ENCODE data around the gene ZNF436. TPM values are rescaled to one million over a fixed set of nuclear protein-coding genes. Genes with fewer than 3 reads are reported as not detected.
A peak's percentile ranks its signal among the peaks of the same experiment; 100 is the strongest.

ZNF436 gene
- total RNA-seq, 1 donor from 2014 or later, result 21.4 TPM

GRCh38 chr1:23366598-23366997, 3.0 kb downstream of the ZNF436 start:
- peak; percentile 55 for DNase-seq (ENCODE audit: low spot score)

GRCh38 chr1:23366146-23366545, 3.5 kb downstream of the ZNF436 start:
- DNase-seq (ENCODE audit: low spot score), result no peak

GRCh38 chr1:23362218-23362713, 7.4 kb downstream of the ZNF436 start:
- DNase-seq (ENCODE audit: low spot score), result no peak

- DNase-seq (ENCODE audit: low spot score), result no peak
These were observed 11.2 kb downstream of the ZNF436 start for GRCh38 chr1:23358310-23358875.

GRCh38 chr1:23357138-23357908, 12.3 kb downstream of the ZNF436 start:
- DNase-seq (ENCODE audit: low spot score), result peak; percentile 21

- no peak for DNase-seq (ENCODE audit: low spot score)
These were observed 13.0 kb downstream of the ZNF436 start for GRCh38 chr1:23356471-23357137.

- DNase-seq (ENCODE audit: low spot score), result no peak
These were observed 15.4 kb downstream of the ZNF436 start for GRCh38 chr1:23354245-23354644.

- DNase-seq (ENCODE audit: low spot score), result no peak
These were observed 17.4 kb downstream of the ZNF436 start for GRCh38 chr1:23352096-23352695.

- no peak for DNase-seq (ENCODE audit: low spot score)
These were observed 23.7 kb downstream of the ZNF436 start for GRCh38 chr1:23345920-23346319.

GRCh38 chr1:23344987-23345472, 24.6 kb downstream of the ZNF436 start:
- DNase-seq (ENCODE audit: low spot score), result peak; percentile 60

- DNase-seq (ENCODE audit: low spot score), result peak; percentile 100
These were observed 25.3 kb downstream of the ZNF436 start, which contains the start of gene HNRNPR for GRCh38 chr1:23344111-23344986. TSS of gene HNRNPR (minus strand) at chr1:23344284. CDS start at chr1:23341008, 3,276 bp downstream.

- peak; percentile 92 for DNase-seq (ENCODE audit: low spot score)
These were observed 26.2 kb downstream of the ZNF436 start for GRCh38 chr1:23343221-23344110.

- no peak for DNase-seq (ENCODE audit: low spot score)
These were observed 27.5 kb downstream of the ZNF436 start for GRCh38 chr1:23341931-23342692.

- DNase-seq (ENCODE audit: low spot score), result no peak
These were observed 30.0 kb downstream of the ZNF436 start for GRCh38 chr1:23339632-23340031.

GRCh38 chr1:23337869-23338268, 31.8 kb downstream of the ZNF436 start:
- no peak for DNase-seq (ENCODE audit: low spot score)

- DNase-seq (ENCODE audit: low spot score), result no peak
These were observed 37.9 kb downstream of the ZNF436 start for GRCh38 chr1:23331713-23332112.

GRCh38 chr1:23330846-23331245, 38.8 kb downstream of the ZNF436 start:
- DNase-seq (ENCODE audit: low spot score), result no peak

GRCh38 chr1:23325393-23325792, 44.2 kb downstream of the ZNF436 start:
- DNase-seq (ENCODE audit: low spot score), result no peak

- no peak for DNase-seq (ENCODE audit: low spot score)
These were observed 46.9 kb downstream of the ZNF436 start for GRCh38 chr1:23322770-23323169.

Measured in umbilical cord (tissue), 2 donors.